HG03095 (cell line): Measurements from ENCODE around the gene PLA2G7.
"Not testable (repeated sequence)": the region's sequence is repeated elsewhere in the genome, so short reads cannot be mapped to it uniquely, and the experiment has no call there.

Experiments
- ATAC-seq: cut with Tn5 transposase; IDR thresholded peaks from one replicate; pipeline ENCODE4 v1.9.1; 2021; ENCODE audit warnings: moderate library complexity; ENCODE audit not compliant: unreplicated experiment

Gene PLA2G7

GRCh38 chr6:46734867-46735719 lies at the start of gene PLA2G7:
TSS of gene PLA2G7 (minus strand) at chr6:46735375. CDS start at chr6:46722891, 12,484 bp downstream.
- ATAC-seq: no peak

GRCh38 chr6:46784535-46784934 lies 49.4 kb upstream of the PLA2G7 start:
- no peak for ATAC-seq

- no peak for ATAC-seq
These were observed 46.6 kb upstream of the PLA2G7 start for GRCh38 chr6:46781478-46782378.

GRCh38 chr6:46777476-46778346 lies 42.5 kb upstream of the PLA2G7 start:
- no peak for ATAC-seq

- no peak for ATAC-seq
These were observed 41.0 kb upstream of the PLA2G7 start for GRCh38 chr6:46776070-46776712.

GRCh38 chr6:46774736-46775135 lies 39.6 kb upstream of the PLA2G7 start:
- ATAC-seq: not testable (repeated sequence)

- no peak for ATAC-seq
These were observed 38.2 kb upstream of the PLA2G7 start for GRCh38 chr6:46773201-46773855.

- peak; percentile 57 for ATAC-seq
These were observed 37.6 kb upstream of the PLA2G7 start for GRCh38 chr6:46772762-46773161.

GRCh38 chr6:46772016-46772415 lies 36.8 kb upstream of the PLA2G7 start:
- ATAC-seq: no peak

- ATAC-seq: no peak
These were observed 29.8 kb upstream of the PLA2G7 start for GRCh38 chr6:46764961-46765360.

- ATAC-seq: not testable (repeated sequence)
These were observed 29.1 kb upstream of the PLA2G7 start for GRCh38 chr6:46764280-46764679.

GRCh38 chr6:46763466-46763865 lies 28.3 kb upstream of the PLA2G7 start:
- no peak for ATAC-seq

- ATAC-seq: no peak
These were observed 25.8 kb upstream of the PLA2G7 start for GRCh38 chr6:46760925-46761324.

GRCh38 chr6:46758960-46759753 lies 24.0 kb upstream of the PLA2G7 start:
- no peak for ATAC-seq

GRCh38 chr6:46757214-46757596 lies 22.0 kb upstream of the PLA2G7 start:
- ATAC-seq: no peak

GRCh38 chr6:46756469-46757213 lies 21.5 kb upstream of the PLA2G7 start:
- ATAC-seq: no peak

GRCh38 chr6:46755865-46756264 lies 20.7 kb upstream of the PLA2G7 start:
- ATAC-seq: no peak

- no peak for ATAC-seq
These were observed 16.5 kb upstream of the PLA2G7 start for GRCh38 chr6:46751658-46752057.
